Activated T-cell treated with anti-CD3 and anti-CD28 coated beads, Interleukin-2, amount 50 U/mL, for 72 hours (primary cell): ENCODE results near the gene ZDHHC11. TPM values are rescaled to one million over a fixed set of nuclear protein-coding genes. Genes with fewer than 3 reads are reported as not detected.
A peak's percentile ranks its signal among the peaks of the same experiment; 100 is the strongest.
"Not testable (repeated sequence)": the region's sequence is repeated elsewhere in the genome, so short reads cannot be mapped to it uniquely, and the experiment has no call there.

Source experiments
- ATAC-seq, 2 donors: fragments of 150-1000 bp; cut with Tn5 transposase; replicated peaks in 1 of 2; 2 replicates each; pipeline ENCODE4 v1.10.0; 2021; ENCODE audit warnings: moderate library complexity in 2 of 2, mild to moderate bottlenecking in 1 of 2
- DNase-seq, 2 donors: peaks; one replicate each; pipeline ENCODE4 v3.0.0; 2021 to 2022; ENCODE audit warnings: mixed read lengths in 1 of 2
- H3K27ac Mint-ChIP-seq: one replicate; pipeline ENCODE4 v1.8.0; 2022; ENCODE audit warnings: mild to moderate bottlenecking, moderate library complexity, mixed read lengths
- H3K27me3 Mint-ChIP-seq: one replicate; pipeline ENCODE4 v1.8.0; 2022; ENCODE audit warnings: low read depth, mixed read lengths
- H3K36me3 Mint-ChIP-seq, 2 donors: one replicate each; pipeline ENCODE4 v1.8.0; 2022; ENCODE audit warnings: mixed read lengths in 2 of 2, mild to moderate bottlenecking in 1 of 2; ENCODE audit not compliant: insufficient read depth in 2 of 2
- H3K4me1 Mint-ChIP-seq: one replicate; pipeline ENCODE4 v1.8.0; 2022; ENCODE audit warnings: low read depth, mixed read lengths
- H3K4me3 Mint-ChIP-seq, 2 donors: one replicate each; pipeline ENCODE4 v1.8.0; 2022; ENCODE audit warnings: mild to moderate bottlenecking in 2 of 2, mixed read lengths in 2 of 2, moderate library complexity in 2 of 2
- H3K9me3 Mint-ChIP-seq, 2 donors: one replicate each; pipeline ENCODE4 v1.8.0; 2022; ENCODE audit warnings: mixed read lengths in 2 of 2
- total RNA-seq, 2 donors: library from RNA; stranded (reverse); gene quantifications; one replicate each; pipeline ENCODE4 v1.2.3, GENCODE V29; 2022

Gene ZDHHC11
- total RNA-seq, 2 donors from 2014 or later, result 28.3 to 29.5 TPM

DNA sequence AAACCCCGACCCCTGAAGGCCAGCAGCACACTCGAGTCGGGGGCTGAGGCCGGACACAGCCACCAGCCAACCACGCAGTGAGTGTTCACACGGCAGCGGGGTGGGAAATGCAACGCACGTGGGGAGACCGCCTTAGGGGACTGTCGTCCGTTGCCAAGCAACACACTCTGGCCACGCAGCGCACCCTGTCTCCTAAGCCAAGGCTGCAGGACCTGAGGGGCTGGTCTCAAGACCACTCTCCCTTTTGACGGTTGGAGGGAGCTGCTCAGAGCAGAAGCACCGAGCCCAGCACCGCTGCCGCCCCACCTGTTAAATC lies 34.3 kb upstream of the ZDHHC11 start:
- ATAC-seq (no peak), DNase-seq (no peak)
- Mint-ChIP-seq H3K9me3 (peaks cover 10% of the 10 kb centered on the region in 2 donors), H3K27me3 (no peaks in the 10 kb centered on the region), H3K4me3 (no peak overlapping the region), H3K27ac (no peak overlapping the region), H3K36me3 (peaks cover 37 to 59% of the 10 kb centered on the region in 2 donors), H3K4me1 (peaks cover 24% of the 10 kb centered on the region)

DNA sequence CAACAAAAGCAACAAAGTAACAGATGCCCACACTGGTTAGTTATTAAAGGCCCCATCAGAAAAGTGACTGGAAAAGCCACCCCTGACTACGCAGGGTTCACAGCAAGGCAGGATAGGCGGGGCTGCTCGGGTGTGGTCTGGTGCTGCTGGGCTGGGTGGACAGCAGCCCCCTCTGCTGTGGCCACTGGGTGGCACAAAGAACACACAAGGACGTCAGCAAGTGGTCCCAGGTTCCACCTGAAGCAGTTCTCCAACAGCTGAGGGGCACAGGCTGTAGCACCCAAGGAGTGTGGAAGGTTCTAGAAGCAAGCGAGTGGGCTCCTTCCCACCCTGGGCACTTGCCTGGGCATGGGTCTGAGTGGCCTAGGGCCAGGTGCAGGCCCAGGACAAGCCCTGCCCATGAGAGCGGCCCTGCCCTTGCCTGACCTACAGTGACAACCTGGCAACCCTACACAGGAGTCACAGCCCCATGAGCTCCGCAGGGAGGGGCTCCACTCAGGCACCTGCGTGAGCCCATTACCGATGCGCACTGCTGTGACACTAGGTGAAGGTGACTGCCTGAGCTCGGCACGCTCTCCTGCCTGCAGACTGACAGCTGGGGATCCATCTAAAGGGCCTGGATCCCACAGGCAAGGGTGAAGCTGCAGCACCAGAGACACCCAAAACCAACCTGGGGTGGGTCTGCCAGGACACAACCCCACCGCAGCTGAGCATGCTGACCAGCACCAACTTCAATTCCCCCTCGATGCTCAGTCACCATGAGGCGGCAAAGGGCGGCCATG lies 33.8 kb upstream of the ZDHHC11 start:
- Mint-ChIP-seq H3K4me1 (peaks cover 24% of the 10 kb centered on the region), H3K27ac (no peak overlapping the region), H3K4me3 (no peak overlapping the region), H3K27me3 (no peaks in the 10 kb centered on the region), H3K36me3 (peaks cover 37 to 59% of the 10 kb centered on the region in 2 donors), H3K9me3 (peaks cover 10% of the 10 kb centered on the region in 2 donors)
- ATAC-seq (no peak), DNase-seq (no peak)

DNA sequence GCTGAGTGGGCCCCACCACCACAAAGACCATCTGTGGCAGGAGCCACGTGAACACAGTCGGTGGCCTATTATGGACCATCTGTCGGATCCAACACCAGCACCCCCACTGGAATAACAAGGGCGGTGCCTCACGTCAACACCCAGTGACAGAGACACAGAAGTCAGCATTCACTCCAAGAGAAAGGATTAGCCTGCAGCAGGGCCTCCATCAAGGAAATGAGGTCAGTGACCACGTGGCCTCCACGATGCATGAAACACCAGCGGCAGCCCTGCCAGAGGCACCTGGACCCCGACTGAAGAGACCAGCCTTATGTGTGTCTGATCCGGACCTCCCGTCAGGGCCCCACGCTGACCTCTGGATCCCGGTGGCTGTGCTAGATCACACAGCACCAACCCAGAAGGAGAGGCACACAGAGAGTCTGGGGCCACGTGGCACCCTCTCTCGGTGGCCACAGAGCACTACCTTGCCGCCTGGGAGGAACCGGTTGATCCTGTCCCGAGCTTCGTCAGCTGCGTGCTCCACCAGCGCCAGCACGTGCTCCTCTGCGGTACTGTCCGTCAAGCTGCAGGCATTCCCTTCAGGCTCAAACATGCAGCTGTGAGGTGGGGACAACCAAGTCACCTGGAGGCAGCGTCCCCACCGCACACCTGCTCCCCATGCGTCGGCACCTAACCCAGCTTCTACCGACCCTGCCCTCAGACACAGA lies 32.8 kb upstream of the ZDHHC11 start:
- Mint-ChIP-seq H3K9me3 (peaks cover 10% of the 10 kb centered on the region in 2 donors), H3K4me1 (peaks cover 24% of the 10 kb centered on the region), H3K27me3 (no peaks in the 10 kb centered on the region), H3K27ac (no peak overlapping the region), H3K36me3 (peaks cover 37 to 56% of the 10 kb centered on the region in 2 donors), H3K4me3 (no peak overlapping the region)
- no peak for DNase-seq
- no peak for ATAC-seq

DNA sequence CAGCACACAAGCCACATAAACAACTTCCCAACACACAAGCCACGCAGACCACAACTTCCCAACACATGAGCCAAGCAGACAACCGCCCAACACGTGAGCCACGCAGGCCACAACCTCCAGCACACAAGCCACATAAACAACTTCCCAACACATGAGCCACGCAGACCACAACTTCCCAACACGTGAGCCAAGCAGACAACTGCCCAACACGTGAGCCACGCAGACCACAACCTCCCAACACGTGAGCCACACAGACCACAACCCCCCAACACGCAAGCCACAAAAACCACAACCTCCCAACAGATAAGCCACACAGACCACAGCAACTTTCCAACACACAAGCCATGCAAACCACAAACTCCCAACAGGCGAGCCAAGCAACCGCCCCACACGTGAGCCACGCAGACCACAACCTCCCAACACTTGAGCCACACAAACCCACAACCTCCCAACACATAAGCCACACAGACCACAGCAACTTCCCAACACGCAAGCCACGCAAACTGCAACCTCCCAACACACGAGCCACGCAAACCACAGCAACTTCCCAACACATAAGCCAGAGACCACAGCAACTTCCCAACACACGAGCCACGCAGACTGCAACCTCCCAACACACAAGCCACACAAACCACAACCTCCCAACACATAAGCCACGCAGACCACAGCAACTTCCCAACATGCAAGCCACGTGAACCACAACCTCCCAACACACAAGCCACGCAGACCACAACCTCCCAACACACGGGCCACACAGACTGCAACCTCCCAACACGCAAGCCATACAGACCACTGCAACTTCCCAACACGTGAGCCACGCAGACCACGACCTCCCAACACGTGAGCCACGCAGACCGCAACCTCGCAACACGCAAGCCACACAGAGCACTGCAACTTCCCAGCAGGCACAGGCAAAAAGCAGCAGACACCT lies 31.7 kb upstream of the ZDHHC11 start:
- no peak for ATAC-seq
- peaks cover 34 to 52% of the 10 kb centered on the region in 2 donors for H3K36me3 Mint-ChIP-seq
- peak overlapping the region; percentile 93 for H3K27ac Mint-ChIP-seq
- H3K27me3 Mint-ChIP-seq, result no peaks in the 10 kb centered on the region
- no peak for DNase-seq
- peaks cover 18% of the 10 kb centered on the region for H3K4me1 Mint-ChIP-seq
- peak overlapping the region in 1 of 2 donors; percentile 0 for H3K4me3 Mint-ChIP-seq
- peaks cover 10% of the 10 kb centered on the region in 2 donors for H3K9me3 Mint-ChIP-seq

DNA sequence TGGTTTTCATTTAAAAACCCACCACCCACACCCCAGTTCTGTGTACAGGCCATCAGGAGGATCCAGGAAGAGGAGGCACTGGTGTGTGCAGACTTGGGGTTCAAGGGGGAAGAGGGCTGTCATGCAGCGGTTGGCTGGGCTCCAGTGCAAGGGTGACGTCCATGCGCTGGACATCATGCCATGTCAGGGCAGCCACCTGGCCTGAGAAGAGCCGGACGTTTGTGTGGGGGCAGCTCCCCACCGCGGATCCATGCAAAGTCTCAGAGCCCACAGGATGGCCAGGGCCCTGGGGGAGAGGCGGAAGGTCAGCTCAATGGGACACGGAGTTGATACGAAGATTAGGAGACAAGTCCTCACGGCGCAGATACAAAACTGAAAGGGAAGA lies 30.8 kb upstream of the ZDHHC11 start:
- Mint-ChIP-seq H3K27me3 (no peaks in the 10 kb centered on the region), H3K27ac (no peak overlapping the region), H3K9me3 (peaks cover 10% of the 10 kb centered on the region in 2 donors), H3K4me3 (no peak overlapping the region), H3K36me3 (peaks cover 28 to 44% of the 10 kb centered on the region in 2 donors), H3K4me1 (peaks cover 18% of the 10 kb centered on the region)
- no peak for ATAC-seq
- no peak for DNase-seq

DNA sequence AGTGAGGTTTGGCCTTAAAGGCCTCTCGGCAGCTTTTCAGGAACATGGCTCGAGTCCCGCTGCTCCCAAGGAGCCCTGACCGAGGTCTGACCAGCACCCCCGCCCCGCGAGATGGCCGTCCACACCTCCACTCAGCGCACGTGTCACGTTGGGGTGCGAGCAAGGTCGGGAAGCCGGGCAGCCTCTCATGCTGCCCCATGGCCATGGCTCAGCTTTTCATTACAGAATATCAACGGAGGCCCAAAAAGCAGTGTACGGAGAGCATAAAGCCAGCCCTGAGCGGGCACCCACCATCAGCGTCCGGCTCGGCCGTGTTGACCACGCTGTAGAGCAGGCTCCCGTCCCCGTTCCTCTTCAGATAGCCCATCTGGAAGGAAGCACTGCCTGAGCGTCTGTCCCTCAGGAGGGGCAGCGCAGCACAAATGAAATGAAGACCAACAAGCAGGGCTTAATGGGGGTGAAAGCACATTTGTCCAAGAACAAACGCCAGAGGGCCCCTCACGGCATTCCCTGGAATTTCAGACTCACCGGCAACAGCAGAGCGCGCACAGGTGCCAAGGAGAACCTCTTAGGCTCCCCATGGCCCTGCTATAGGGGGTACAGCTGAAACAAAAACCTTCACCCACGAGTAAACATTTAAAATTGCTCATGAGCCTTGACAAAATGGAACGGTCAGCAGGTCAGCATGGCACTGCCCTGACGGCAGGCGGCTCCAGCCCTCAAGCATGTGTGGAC lies 30.2 kb upstream of the ZDHHC11 start:
- Mint-ChIP-seq H3K4me3 (no peak overlapping the region), H3K36me3 (peaks cover 28 to 42% of the 10 kb centered on the region in 2 donors), H3K4me1 (peaks cover 18% of the 10 kb centered on the region), H3K9me3 (peaks cover 10% of the 10 kb centered on the region in 2 donors), H3K27me3 (no peaks in the 10 kb centered on the region), H3K27ac (no peak overlapping the region)
- DNase-seq, result no peak
- no peak for ATAC-seq

DNA sequence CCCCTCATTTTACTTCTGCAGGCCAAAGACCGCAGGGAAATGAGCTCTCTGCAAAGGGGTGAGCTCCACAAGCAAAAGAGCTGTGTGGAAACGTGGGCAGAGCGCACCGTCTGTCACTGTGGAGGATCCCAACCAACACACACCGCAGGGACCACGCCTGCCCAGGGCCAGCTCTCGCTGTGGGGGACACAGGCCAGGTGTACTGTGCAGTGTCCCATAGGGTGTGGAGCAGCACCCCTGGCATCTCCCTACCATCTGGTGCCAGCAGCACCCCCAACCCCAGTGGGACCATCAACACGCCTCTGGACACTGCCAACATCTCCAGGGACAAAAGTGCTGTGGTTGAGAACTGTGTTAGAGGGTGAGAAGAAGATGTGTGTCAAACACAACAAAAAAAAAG lies 27.9 kb upstream of the ZDHHC11 start:
- not testable (repeated sequence) for H3K27ac Mint-ChIP-seq, DNase-seq, H3K27me3 Mint-ChIP-seq, H3K4me3 Mint-ChIP-seq, ATAC-seq
- peaks cover 18% of the 10 kb centered on the region for H3K4me1 Mint-ChIP-seq
- peaks cover 10% of the 10 kb centered on the region in 2 donors for H3K9me3 Mint-ChIP-seq
- peaks cover 24 to 45% of the 10 kb centered on the region in 2 donors for H3K36me3 Mint-ChIP-seq

DNA sequence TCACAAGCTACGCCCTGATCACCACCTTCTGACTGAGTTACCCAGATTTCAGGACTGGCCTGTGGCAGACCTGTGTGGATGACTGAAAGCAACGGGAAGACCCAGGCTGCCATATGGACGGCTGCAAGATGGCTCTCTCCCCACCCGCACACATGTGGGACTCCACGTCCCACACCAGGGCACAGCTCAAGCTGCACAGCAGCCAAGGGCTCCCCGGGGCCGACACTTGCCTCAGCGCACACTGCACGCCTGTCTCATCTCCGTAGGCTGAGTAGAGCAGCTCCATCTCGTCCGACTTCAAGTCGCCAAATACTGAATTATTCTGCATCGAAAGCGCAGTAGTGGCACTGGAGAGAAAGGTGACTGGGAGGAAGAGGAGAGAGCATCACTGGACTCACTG lies 27.3 kb upstream of the ZDHHC11 start:
- peaks cover 21 to 40% of the 10 kb centered on the region in 2 donors for H3K36me3 Mint-ChIP-seq
- ATAC-seq, result no peak

DNA sequence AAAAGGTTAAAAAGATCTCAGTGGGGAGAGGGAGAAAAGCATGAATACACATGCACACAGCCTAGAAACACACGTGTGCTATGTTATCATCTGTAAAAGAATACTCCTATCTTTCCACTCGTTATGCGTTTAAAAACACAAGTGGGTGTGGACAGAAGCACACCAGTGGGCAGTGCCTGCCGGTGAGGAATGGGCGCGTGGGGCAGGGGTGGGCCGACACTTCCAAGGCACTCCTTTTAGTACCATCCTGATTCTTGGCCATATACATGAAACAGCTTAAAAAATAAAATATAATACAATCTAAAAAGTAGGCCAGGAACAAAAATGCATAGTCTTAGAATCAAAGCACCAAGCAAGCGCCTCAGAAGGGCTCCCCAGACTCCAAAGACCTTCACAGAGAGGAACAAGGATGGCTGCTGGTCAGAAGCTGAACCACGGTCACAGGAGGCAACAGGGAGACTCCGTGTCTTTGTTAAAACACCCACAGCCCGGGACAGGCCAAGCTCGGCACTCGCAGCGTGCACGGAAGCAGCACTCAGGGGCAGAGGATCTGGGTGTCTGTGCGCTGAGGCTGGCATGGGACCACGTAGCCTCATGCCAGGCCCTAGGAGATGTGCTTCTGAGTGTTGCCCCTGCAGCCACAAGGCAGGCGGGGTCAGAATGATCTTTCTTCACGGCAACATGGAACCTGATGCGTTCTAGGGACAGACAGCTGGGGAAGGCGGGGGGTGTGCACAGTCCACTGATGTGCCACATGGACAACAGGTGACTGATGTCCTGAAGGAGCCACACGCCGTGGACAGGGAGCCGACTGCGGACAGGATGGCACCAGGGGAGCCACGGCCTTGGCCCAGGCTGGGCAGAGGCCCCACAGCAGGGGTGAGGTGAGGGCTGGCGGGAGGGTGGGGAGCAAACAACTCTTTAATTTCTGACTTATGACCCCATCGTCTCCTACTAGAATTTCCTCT lies 25.9 kb upstream of the ZDHHC11 start:
- Mint-ChIP-seq H3K4me3 (no peak overlapping the region), H3K36me3 (peaks cover 9 to 27% of the 10 kb centered on the region in 2 donors), H3K27ac (no peak overlapping the region), H3K9me3 (no peaks in the 10 kb centered on the region), H3K27me3 (no peaks in the 10 kb centered on the region), H3K4me1 (peaks cover 4% of the 10 kb centered on the region)
- ATAC-seq, result no peak
- no peak for DNase-seq

More for the DNA sequence above, 27.3 kb upstream of the ZDHHC11 start:
- H3K9me3 Mint-ChIP-seq, result peaks cover 10% of the 10 kb centered on the region in 2 donors
- no peak overlapping the region for H3K27ac Mint-ChIP-seq
- peaks cover 18% of the 10 kb centered on the region for H3K4me1 Mint-ChIP-seq
- no peaks in the 10 kb centered on the region for H3K27me3 Mint-ChIP-seq
- no peak for DNase-seq
- no peak overlapping the region for H3K4me3 Mint-ChIP-seq

DNA sequence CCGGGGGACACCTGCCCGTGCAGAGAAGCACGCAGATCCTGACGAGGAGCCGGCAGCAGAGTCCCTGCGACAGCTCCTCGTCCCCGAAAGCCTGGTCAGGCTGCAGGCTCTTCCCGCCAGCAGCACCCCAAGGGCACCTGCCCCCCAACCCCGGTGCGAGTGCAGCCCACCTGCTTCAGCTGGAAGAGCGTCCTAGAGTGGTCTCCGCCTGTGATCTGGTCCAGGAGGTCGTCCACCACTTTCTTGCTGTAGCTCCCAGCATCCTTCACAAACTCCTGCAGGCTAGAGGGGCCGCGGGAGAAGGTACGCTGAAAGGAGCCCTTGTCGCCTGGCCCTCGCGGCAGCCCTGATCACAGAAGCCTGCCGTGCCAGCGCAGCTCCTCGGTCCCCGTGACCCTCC lies 25.1 kb upstream of the ZDHHC11 start:
- H3K4me1 Mint-ChIP-seq, result no peaks in the 10 kb centered on the region
- no peak for ATAC-seq
- no peaks in the 10 kb centered on the region for H3K9me3 Mint-ChIP-seq
- DNase-seq, result no peak
- H3K27ac Mint-ChIP-seq, result no peak overlapping the region
- H3K27me3 Mint-ChIP-seq, result no peaks in the 10 kb centered on the region
- H3K36me3 Mint-ChIP-seq, result peaks cover 2 to 19% of the 10 kb centered on the region in 2 donors
- H3K4me3 Mint-ChIP-seq, result no peak overlapping the region

DNA sequence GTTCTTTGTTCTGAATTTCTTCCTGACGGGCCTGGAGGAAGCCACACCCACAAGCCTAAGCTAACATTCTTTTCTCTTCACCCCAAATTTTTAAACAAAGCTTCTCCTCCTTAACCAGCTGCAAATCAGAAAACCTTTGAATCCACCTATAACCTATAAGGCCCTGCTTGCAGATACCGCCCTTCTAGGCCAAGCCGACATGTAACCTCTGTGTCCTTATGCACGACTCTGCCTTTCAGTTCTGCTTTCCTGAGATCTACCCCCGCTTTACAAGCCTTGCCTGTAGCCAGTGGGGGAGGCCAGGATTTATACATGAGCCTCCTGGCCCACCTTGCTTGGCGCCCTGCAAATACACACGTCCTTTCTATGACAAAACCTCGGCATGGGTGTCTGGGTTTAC lies 22.5 kb upstream of the ZDHHC11 start:
- H3K36me3 Mint-ChIP-seq, result peaks cover 5 to 31% of the 10 kb centered on the region in 2 donors
- H3K27me3 Mint-ChIP-seq, result no peaks in the 10 kb centered on the region
- DNase-seq (no peak), ATAC-seq (no peak)
- no peaks in the 10 kb centered on the region for H3K9me3 Mint-ChIP-seq
- H3K4me3 Mint-ChIP-seq, result no peak overlapping the region
- H3K27ac Mint-ChIP-seq, result no peak overlapping the region
- no peaks in the 10 kb centered on the region for H3K4me1 Mint-ChIP-seq
